NCI-H2081 treated with DMSO at 0.1 percent for 48 hours (cell line): ENCODE measurements around the gene CRBN.

ENCODE experiments used
- DNase-seq: peaks from one replicate; lab custom pipeline; 2025; lab: John Stamatoyannopoulos, UW

The CRBN gene

GRCh38 chr3:3110299-3110630 lies 69.2 kb downstream of the CRBN start, which contains the start of gene IL5RA:
TSS of gene IL5RA (minus strand) at chr3:3110374. CDS start at chr3:3104984, 5,390 bp downstream.
- DNase-seq, result no peak

- no peak for DNase-seq
These were observed 69.8 kb downstream of the CRBN start for GRCh38 chr3:3109407-3110298.

DNA sequence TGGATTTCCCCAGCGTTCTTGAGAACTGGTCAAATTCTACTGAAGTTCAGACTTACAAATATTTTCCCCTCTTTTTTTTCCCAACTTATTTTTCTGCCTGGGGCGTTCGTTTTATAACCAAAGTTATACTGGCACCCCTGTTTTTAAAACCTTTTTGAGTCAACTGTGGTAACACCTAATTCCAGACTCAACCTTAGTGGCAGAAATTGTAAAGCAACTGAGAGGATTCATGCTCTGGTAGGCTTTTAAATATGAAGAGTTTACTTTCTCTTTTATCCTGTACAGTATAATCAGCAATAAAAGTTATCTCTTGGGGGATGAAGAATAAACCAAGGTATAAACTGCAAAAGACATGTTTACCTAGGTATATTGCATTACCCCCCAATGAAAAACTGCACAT lies 71.6 kb downstream of the CRBN start:
- DNase-seq, result no peak

- DNase-seq, result no peak
These were observed 72.3 kb downstream of the CRBN start for GRCh38 chr3:3107181-3107580.

GRCh38 chr3:3105815-3106214 lies 73.7 kb downstream of the CRBN start:
- DNase-seq, result no peak

GRCh38 chr3:3105246-3105645 lies 74.2 kb downstream of the CRBN start:
- no peak for DNase-seq

DNA sequence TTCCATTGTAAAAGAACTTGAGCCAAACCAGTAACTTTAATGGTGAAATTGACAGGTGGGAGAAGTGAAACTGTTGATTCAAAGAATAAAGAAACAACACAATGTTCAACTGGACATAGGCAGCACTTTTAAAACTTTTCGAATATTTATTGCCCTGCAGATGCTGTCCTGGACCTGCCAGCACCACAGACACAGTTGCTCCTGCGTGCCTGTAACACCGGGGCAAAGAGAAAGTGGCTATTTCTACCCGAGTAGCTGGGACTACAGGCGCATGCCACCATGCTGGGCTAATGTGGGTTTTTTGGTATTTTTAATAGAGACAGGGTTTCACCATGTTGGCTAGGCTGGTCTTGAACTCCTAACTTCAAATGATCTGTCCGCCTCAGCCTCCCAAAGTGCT lies 76.7 kb downstream of the CRBN start:
- no peak for DNase-seq

GRCh38 chr3:3101660-3102458 lies 77.6 kb downstream of the CRBN start:
- DNase-seq, result no peak
